Measurements from ENCODE around the gene CCNT2.

DNA sequence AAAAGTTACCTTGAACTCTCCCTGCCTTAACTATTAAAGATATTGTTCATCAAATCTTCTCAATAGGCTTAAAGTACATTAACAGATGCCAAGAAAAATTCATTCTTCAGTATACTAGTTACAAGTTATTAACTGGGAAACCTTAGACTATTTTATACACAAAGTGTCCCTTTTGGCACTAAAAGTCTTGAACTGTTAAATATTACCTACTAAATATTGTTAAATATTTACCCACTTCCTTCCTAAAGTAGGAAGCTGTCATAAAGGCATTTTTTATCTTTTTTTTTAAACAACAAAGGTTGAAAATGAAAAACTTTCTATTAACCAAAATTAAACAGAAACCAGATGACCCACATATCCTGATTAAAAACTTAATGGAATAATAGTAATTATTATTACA lies 19.4 kb upstream of the CCNT2 start:
- TF ChIP-seq, protein P1, sequence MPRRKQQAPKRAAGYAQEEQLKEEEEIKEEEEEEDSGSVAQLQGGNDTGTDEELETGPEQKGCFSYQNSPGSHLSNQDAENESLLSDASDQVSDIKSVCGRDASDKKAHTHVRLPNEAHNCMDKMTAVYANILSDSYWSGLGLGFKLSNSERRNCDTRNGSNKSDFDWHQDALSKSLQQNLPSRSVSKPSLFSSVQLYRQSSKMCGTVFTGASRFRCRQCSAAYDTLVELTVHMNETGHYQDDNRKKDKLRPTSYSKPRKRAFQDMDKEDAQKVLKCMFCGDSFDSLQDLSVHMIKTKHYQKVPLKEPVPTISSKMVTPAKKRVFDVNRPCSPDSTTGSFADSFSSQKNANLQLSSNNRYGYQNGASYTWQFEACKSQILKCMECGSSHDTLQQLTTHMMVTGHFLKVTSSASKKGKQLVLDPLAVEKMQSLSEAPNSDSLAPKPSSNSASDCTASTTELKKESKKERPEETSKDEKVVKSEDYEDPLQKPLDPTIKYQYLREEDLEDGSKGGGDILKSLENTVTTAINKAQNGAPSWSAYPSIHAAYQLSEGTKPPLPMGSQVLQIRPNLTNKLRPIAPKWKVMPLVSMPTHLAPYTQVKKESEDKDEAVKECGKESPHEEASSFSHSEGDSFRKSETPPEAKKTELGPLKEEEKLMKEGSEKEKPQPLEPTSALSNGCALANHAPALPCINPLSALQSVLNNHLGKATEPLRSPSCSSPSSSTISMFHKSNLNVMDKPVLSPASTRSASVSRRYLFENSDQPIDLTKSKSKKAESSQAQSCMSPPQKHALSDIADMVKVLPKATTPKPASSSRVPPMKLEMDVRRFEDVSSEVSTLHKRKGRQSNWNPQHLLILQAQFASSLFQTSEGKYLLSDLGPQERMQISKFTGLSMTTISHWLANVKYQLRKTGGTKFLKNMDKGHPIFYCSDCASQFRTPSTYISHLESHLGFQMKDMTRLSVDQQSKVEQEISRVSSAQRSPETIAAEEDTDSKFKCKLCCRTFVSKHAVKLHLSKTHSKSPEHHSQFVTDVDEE (CRISPR knock-in tag; IDR thresholded peaks at IDR 0.05): no peak
- TF ChIP-seq ZNF70 (CRISPR knock-in tag; IDR thresholded peaks at IDR 0.05) (no peak), BACH2 (CRISPR knock-in tag; IDR thresholded peaks at IDR 0.05; ENCODE audit: borderline replicate concordance) (no peak), PPARA (CRISPR knock-in tag; IDR thresholded peaks at IDR 0.05; ENCODE audit: borderline replicate concordance) (no peak), ZFP30 (CRISPR knock-in tag; IDR thresholded peaks at IDR 0.05) (no peak), ZC3H10 (CRISPR knock-in tag; IDR thresholded peaks at IDR 0.05) (no peak), ARNTL (CRISPR knock-in tag; IDR thresholded peaks at IDR 0.05; ENCODE audit: borderline replicate concordance, low read depth) (no peak)
- TF ChIP-seq, protein P2, sequence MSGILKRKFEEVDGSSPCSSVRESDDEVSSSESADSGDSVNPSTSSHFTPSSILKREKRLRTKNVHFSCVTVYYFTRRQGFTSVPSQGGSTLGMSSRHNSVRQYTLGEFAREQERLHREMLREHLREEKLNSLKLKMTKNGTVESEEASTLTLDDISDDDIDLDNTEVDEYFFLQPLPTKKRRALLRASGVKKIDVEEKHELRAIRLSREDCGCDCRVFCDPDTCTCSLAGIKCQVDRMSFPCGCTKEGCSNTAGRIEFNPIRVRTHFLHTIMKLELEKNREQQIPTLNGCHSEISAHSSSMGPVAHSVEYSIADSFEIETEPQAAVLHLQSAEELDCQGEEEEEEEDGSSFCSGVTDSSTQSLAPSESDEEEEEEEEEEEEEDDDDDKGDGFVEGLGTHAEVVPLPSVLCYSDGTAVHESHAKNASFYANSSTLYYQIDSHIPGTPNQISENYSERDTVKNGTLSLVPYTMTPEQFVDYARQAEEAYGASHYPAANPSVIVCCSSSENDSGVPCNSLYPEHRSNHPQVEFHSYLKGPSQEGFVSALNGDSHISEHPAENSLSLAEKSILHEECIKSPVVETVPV (CRISPR knock-in tag; IDR thresholded peaks at IDR 0.05): no peak
